HG03342 (cell line): Measurements from ENCODE around the gene CRELD2.

Source experiments
- ATAC-seq: cut with Tn5 transposase; IDR thresholded peaks from one replicate; pipeline ENCODE4 v1.9.1; 2021; ENCODE audit warnings: mild to moderate bottlenecking, moderate library complexity; ENCODE audit not compliant: unreplicated experiment

CRELD2 gene

DNA sequence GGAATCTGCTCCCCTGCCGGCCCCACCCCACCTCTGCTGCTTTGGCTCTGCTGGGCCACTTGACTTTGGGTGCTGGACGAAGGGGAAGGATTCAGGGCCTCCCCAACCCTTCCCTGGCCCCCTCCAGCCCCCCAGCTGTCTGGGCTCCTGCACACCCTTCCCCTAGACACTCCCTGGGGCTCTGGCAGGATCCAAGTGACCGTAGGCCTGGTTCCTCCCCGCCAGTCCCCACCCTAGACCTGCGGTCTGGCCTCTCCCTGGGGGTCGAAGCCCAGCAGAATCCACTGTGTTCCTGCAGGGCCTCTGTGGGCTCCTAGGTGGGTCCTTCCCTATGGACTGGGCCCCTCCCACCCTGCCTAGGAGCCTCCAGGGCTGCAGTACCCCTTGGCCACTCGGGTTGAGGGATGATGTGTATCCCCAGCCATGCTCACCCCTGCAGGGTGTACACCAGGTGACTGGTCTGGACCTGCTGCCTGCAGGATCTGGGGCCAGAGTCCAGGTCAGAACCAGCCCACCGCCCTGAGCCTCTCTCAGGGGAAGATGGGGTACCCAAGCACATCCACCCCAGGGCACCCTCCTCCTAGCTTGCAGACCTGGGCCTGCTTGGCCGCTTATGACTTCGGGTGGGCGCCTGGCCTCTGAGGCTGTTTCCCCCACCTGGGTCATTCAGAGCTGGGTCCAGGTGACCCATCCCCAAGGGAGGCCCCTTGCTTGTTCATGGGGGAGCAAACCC lies 47.8 kb downstream of the CRELD2 start:
- ATAC-seq, result no peak

DNA sequence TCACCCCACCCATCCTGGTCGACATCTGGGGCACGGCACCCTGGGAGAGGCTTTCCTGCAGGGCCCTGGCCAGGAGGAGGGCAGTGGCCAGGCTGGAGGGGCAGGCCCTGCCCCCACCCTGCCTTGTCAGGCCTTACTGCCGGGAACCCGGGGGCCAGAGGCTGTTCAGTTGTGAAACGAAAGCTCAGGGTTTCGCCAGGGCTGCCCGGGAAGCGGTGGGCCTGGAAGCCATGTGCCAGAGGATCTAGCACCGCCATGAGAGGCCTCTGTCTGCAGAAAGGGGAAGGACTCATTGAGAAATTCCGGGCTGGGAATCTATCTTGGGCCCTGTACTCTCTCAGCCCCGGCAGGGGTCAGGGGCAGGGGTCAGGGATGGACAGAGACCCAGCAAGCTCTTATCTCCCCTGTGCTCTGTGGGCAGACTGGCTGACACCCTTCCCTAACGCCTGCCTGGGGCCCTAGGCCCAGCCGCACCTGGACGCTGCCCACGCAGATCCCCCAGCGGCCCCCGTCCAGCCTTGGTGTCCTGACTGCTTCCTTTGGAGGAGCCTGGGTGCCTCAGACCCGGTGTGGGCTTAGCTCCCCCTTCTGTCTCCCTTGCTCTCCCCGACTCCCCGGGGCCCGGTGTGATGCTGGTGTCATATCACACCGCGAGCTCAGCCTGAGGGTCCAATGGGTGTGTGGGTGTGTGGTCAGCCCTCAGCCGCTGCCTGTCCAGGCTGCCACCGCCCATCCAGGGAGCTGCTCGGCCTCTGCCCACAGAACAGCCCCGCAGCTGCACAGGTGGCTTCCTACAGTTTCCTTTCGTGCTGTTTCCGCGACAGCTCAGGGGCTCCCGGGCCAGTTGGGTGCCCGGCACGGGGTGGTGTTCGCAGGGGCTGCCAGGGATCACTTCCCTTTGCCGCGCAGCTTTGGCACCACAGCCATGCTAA lies 48.6 kb downstream of the CRELD2 start:
- no peak for ATAC-seq

- ATAC-seq, result no peak
These were observed 49.3 kb downstream of the CRELD2 start for GRCh38 chr22:49967706-49968208.

- no peak for ATAC-seq
These were observed 49.9 kb downstream of the CRELD2 start for GRCh38 chr22:49968313-49968830.

DNA sequence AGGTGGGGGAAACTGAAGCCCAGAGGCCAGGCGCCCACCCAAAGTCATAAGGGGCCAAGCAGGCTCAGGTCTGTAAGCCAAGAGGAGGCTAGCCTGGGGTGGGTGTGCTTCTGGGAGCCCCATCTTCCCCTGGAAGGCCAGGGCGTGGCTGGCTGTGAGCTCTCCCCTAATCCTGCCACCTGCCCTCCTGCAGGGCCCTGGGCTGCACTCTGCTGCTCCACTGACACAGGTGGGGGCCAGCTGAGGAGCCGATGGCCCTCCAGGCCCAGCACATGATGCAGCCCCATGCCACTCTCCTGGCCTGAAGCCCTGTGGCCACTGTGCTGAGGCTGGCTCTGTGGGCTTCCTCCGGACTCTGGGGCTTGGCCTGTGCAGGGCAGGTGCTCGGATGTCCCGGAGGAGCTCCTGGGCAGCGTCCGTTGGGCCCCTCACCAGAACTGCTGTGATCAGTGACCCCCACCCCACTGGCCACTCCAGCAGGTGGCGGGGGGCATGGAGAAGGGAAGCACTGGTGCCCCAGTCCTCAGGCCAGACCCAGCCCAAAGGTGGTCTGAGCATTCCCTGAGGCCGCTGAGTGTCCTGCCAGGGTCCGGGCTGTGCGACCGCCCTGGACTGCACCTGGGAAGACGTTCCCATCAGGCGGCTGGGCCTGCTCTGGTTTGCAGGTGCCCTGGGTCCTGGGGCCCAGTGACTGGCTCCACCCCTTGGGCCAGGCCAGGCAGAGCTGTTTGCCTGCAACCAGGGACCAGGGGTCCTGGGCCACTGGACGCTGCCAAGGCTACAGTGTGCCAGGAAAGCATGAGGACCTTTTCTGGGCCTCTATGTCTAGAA lies 50.6 kb downstream of the CRELD2 start:
- no peak for ATAC-seq

- no peak for ATAC-seq
These were observed 51.5 kb downstream of the CRELD2 start for GRCh38 chr22:49969751-49970527.

GRCh38 chr22:49970528-49971231 lies 52.2 kb downstream of the CRELD2 start:
- ATAC-seq, result peak; percentile 62

DNA sequence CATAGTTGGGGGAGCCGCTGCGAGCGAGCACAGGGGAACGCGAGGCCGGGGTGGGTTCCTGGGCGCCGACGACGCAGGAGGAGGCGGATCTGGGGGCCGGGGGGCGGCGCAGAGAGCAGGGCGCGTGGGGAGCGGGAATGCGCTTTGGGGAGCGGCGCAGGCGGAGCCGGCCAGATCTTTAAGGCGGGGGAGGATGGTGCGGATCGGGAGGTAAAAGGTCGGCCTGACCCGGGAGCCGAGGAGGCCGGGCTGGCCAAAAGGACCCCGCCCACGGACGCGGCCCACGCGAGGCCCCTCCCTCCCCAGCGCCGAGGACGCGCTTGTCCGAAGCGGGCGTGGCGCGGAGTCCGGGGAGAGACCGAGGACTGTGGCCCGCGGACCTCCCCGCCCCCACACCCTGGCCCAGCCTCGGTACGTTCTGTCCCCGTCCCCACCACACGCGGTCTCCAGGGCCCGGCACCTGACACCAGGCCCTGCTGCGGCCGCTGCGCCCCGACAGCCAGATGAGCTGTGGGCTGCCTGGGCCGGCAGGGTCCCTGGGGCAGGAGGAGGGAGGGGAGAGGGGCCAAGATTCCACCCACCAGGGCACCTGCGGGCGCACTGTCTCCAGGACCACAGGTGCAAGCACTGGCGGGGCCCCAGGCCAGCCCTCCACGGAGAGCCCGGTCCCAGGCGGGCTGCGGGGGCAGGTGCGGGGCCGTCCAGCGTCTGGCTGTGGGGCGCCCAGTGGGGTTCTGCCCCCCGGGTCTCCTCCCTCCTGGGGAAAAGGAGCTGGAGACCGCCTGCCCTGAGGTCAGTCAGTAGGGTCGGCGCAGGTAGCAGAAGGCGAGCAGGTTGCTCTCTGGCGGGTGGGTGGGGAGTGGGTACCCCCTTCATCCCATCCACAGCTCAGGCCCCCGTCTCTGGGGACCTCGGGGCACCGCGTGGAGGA lies 53.1 kb downstream of the CRELD2 start:
- ATAC-seq, result peak; percentile 22

DNA sequence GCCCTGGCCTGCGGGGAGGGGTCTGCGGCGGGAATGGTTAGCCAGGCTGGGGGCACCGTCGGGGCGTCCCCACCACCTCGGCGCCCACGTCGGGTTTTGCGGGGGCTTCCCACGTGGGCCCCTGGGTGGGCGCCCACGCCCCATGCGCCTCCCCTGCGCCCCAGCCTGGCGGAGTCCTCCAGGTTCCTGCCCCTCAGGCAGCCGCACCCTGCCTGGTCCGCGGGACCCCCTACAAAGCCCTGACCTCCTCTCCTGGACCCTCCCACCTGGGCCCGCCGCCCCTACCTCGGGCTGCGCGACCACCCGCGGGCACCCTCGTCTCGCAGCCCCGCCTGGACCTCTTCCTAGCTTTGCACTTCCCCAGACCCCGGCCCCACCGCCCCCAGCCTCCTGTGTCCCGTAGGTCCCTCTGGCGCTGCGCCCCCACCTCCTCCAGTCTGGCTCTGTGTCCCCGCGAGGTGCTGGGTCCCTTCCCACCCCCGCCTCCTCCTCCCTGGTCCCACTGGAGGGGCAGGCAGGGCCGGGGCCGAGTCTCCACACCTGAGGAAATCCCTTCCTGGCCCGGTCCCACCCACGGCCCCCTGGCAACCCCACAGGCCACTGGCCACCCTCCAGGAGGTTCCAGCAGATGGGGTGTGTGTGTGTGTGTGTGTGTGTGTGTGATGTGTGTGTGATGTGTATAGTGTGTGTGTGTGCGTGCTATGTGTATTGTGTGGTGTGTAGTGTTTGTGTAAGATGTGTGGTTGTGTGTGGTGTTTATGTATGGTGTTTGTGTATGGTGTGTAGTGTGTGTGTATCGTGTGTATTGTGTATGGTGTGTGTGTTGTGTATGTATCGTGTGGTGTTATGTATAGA lies 54.0 kb downstream of the CRELD2 start:
- no peak for ATAC-seq

DNA sequence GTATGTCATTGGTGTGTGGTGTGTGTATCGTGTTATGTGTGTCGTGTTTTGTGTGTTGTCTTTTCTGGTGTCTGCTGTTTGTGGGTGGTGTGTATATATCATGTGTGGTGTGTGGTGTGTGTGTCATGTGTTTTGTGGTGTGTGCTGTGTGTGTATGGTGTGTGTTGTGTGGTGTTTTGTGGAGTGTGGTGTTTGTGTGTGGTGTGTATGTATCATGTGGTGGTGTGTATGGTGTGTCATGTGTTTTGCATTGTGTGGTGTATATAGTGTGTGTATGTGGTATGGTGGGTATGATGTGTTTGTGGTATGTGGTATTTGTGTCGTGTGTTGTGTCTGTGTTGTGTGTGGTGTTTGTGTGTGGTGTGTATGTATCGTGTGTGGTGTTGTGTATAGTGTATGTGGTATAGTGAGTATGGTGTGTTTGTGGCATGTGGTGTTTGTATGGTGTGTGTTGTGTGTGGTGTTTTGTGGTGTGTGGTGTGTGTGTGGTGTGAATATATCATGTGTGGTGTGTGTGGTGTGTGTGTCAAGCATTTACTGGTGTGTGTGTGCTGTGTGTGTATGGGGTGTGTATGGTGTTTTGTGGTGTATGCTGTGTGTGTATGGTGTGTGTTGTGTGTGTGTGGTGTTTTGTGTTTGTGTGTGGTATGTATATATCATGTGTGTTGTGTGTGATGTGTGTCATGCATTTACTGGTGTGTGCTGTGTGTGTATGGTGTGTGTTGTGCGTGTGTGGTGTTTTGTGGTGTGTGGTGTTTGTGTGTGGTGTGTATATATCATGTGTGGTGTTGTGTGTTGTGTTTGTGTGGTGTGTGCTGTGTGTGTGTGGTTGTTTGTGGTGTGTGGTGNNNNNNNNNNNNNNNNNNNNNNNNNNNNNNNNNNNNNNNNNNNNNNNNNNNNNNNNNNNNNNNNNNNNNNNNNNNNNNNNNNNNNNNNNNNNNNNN lies 54.9 kb downstream of the CRELD2 start:
- no peak for ATAC-seq

DNA sequence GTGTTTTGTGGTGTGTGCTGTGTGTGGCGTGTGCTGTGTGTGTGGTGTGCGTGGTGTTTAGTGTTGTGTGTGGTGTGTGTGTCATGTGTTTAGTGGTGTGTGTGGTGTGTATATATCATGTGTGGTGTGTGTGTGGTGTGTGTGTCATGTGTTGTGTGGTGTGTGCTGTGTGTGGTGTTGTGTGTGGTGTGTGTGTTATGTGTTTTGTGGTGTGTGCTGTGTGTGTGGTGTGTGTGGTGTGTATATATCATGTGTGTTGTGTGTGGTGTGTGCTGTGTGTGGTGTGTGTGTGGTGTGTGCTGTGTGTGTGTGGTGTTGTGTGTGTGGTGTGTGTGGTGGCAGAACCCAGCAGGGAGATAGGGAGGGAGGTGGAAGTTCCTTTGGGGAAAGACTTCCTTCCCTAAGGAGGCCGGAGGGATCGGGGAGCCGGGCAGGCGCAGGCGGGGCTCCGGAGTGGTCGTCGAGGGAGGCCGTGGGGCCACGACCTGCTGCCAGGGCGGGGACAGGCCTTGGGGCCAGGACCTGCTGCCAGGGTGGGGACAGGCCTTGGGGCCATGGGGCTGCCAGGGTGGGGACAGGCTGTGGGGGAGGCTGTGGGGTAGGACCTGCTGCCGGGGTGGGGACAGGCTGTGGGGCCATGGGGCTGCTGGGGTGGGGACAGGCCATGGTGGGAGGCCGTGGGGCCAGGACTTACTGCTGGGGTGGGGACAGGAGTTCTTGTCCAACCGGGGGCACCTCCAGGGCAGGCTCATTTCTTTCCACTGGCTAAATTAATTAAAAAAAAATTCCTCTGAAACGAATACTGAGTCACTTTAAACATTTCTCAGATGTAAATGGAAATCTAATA lies 57.3 kb downstream of the CRELD2 start:
- no peak for ATAC-seq

DNA sequence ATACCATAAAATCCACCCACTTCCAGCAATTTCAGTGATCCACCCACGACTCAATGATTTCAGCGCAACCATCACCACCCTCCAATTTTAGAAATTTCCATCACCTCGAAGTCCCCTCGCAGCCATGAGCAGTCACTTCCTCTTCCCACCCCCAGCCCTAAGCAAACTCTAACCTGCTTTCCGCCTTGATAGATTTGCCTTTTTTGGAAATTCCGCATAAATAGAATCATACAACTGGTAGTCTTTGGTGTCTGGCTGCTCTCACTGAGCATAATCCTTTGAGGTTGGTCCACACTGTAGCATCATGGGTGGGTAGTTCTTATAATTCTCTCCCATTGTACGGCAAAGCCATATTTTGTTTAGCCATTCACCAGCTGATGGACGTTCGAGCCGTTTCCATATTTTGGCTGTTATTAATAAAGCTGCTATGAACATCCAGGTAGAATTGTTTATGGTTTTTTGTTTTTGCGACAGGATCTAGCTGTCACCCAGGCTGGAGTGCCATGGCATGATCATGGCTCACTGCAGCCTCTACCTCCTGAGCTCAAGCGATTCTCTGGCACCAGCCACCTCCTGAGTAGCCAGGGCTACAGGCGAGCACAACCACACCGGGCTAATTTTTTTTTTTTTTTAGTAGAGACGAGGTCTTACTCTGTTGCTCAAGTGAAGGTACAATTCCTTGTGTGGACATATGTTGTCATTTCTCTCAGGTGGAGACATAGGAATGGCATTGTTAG lies 58.2 kb downstream of the CRELD2 start:
- no peak for ATAC-seq
